Neural cell (in vitro differentiated cells): ENCODE measurements around the gene P4HA3. TPM values are rescaled to one million over a fixed set of nuclear protein-coding genes. Genes with fewer than 3 reads are reported as not detected.

Experiments
- H2AFZ ChIP-seq: fragments of 200-600, 300-800 bp; sonication (generic), shearing (Covaris generic); 2 replicates; pipeline ENCODE4 v1.6.0; 2014; ENCODE audit warnings: low read depth, mild to moderate bottlenecking, antibody characterized with exemption, low read length, moderate library complexity
- H3F3A ChIP-seq: fragments of 200-600 bp; shearing (Covaris generic); 2 replicates; pipeline ENCODE4 v1.6.1; 2016; ENCODE audit warnings: mild to moderate bottlenecking, moderate library complexity, mixed read lengths, antibody characterized with exemption, low read length; ENCODE audit not compliant: insufficient read depth, poor library complexity, severe bottlenecking
- H3K27ac ChIP-seq: fragments of 200-600, 300-800 bp; sonication (generic), shearing (Covaris generic); 2 replicates; pipeline ENCODE4 v1.5.1; 2014; ENCODE audit warnings: mild to moderate bottlenecking, low read length, moderate library complexity
- H3K27me3 ChIP-seq: fragments of 300-800, 200-600 bp; sonication (generic), shearing (Covaris generic); 2 replicates; pipeline ENCODE4 v1.6.0; 2014; ENCODE audit warnings: mild to moderate bottlenecking, low read depth, low read length, moderate library complexity; ENCODE audit not compliant: insufficient read depth
- H3K36me3 ChIP-seq: fragments of 300-800, 200-600 bp; sonication (generic), shearing (Covaris generic); 2 replicates; pipeline ENCODE4 v1.5.1; 2014; ENCODE audit warnings: mild to moderate bottlenecking, antibody characterized with exemption, low read length, moderate library complexity; ENCODE audit not compliant: insufficient read depth
- H3K4me2 ChIP-seq: fragments of 300-800, 200-600 bp; sonication (generic), shearing (Covaris generic); 2 replicates; pipeline ENCODE4 v1.6.0; 2014; ENCODE audit warnings: mild to moderate bottlenecking, low read length
- H3K4me3 ChIP-seq: fragments of 300-800, 200-600 bp; sonication (generic), shearing (Covaris generic); 2 replicates; pipeline ENCODE4 v1.5.1; 2014; ENCODE audit warnings: mild to moderate bottlenecking, low read length, moderate library complexity
- H3K79me2 ChIP-seq: fragments of 200-600 bp; shearing (Covaris generic); replicated peaks from 2 replicates; pipeline ENCODE4 v1.6.0; 2014; ENCODE audit warnings: mild to moderate bottlenecking, low read length, moderate library complexity; ENCODE audit not compliant: insufficient read depth
- H3K9ac ChIP-seq: fragments of 300-800, 200-600 bp; sonication (generic), shearing (Covaris generic); 2 replicates; pipeline ENCODE4 v1.6.1; 2016; ENCODE audit warnings: mild to moderate bottlenecking, low read length, mixed read lengths
- H3K9me2 ChIP-seq: fragments of 200-600 bp; shearing (Covaris generic); 2 replicates; pipeline ENCODE4 v1.6.1; 2016; ENCODE audit warnings: mild to moderate bottlenecking, low read length, mixed read lengths; ENCODE audit not compliant: insufficient read depth
- H3K9me3 ChIP-seq: fragments of 200-600, 300-800 bp; sonication (generic), shearing (Covaris generic); 2 replicates; pipeline ENCODE4 v1.6.1; 2016; ENCODE audit warnings: mild to moderate bottlenecking, mixed run types, low read length, moderate library complexity, mixed read lengths
- H4K20me1 ChIP-seq: fragments of 200-600 bp; shearing (Covaris generic); 2 replicates; pipeline ENCODE4 v1.6.1; 2016; ENCODE audit warnings: mild to moderate bottlenecking, mixed run types; ENCODE audit not compliant: insufficient read depth
- EZH2 ChIP-seq: fragments of 200-600, 300-800 bp; shearing (Covaris generic), sonication (generic); IDR thresholded peaks from 2 replicates; pipeline ENCODE4 v1.6.1; 2014; ENCODE audit warnings: antibody characterized with exemption, low read length, borderline replicate concordance, mild to moderate bottlenecking; ENCODE audit not compliant: insufficient read depth, poor library complexity, severe bottlenecking
- POLR2AphosphoS5 ChIP-seq: IDR thresholded peaks from 2 replicates; pipeline ENCODE4 v1.6.1; 2012
- RAD21 ChIP-seq: fragments of 450-650 bp; conservative IDR thresholded peaks from 2 replicates; pipeline ENCODE4 v1.6.1; 2014; ENCODE audit warnings: antibody characterized with exemption, mild to moderate bottlenecking, moderate library complexity
- SMC3 ChIP-seq: fragments of 450-650 bp; conservative IDR thresholded peaks from 2 replicates; pipeline ENCODE4 v1.6.1; 2014; ENCODE audit warnings: antibody characterized with exemption, mild to moderate bottlenecking, moderate library complexity; ENCODE audit not compliant: poor library complexity
- TAF1 ChIP-seq: IDR thresholded peaks from 2 replicates; pipeline ENCODE4 v1.6.1; 2012; ENCODE audit warnings: low read depth
- polyA plus RNA-seq: library from polyadenylated mRNA; depleted of rRNA; stranded (reverse); fragments of >200 nt; gene quantifications from 2 replicates; pipeline ENCODE4 v1.2.3, GENCODE V29; 2014
- TF ChIP-seq, protein P1 (sequence below): IDR thresholded peaks from 2 replicates; pipeline ENCODE4 v1.6.1; 2012; ENCODE audit warnings: borderline replicate concordance
- TF ChIP-seq, protein P2 (sequence below): fragments of 450-650 bp; IDR thresholded peaks from 2 replicates; pipeline ENCODE4 v1.5.1; 2014; ENCODE audit warnings: antibody characterized with exemption, mild to moderate bottlenecking, moderate library complexity; ENCODE audit not compliant: poor library complexity, severe bottlenecking

The P4HA3 gene
- polyA plus RNA-seq, 1 donor from 2014 or later, result not detected

DNA sequence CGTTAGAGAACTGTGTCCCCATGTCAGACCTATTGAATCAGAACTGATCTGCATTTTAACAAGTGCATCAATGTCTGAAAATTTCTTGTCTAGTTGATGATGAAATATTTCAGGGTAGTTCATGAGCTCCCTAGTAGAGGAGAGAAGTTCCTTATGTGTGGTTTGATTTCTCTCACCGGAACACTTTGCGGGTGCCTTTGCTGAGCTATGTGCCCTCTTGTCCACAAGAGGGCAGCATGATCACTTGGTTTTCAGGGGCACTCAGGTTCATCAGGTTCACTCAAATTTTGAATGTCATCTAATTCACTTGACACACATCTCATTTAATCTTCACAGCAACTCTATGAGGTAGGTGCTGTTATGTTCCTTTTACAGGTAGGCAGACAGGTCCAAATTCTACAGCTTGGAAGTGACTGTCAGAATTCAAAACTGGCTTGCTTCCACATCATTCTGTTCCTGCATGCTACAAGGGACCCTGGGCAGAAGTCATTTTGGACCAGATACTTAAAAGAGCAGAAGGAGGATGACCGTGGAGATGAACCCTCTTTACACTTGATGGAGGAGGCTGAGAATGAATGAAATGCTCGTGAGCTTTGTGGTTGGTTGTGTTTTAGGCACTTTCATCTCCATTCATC lies 55.6 kb downstream of the P4HA3 start:
- H3K9ac ChIP-seq, result no peak overlapping the region
- H3K36me3 ChIP-seq, result no peaks in the 10 kb centered on the region
- H3K9me2 ChIP-seq, result no peaks in the 10 kb centered on the region
- TF ChIP-seq EZH2 (no peak), SMC3 (peak; percentile 92), RAD21 (peak; percentile 91), POLR2AphosphoS5 (no peak), TAF1 (no peak)
- TF ChIP-seq, protein P1, sequence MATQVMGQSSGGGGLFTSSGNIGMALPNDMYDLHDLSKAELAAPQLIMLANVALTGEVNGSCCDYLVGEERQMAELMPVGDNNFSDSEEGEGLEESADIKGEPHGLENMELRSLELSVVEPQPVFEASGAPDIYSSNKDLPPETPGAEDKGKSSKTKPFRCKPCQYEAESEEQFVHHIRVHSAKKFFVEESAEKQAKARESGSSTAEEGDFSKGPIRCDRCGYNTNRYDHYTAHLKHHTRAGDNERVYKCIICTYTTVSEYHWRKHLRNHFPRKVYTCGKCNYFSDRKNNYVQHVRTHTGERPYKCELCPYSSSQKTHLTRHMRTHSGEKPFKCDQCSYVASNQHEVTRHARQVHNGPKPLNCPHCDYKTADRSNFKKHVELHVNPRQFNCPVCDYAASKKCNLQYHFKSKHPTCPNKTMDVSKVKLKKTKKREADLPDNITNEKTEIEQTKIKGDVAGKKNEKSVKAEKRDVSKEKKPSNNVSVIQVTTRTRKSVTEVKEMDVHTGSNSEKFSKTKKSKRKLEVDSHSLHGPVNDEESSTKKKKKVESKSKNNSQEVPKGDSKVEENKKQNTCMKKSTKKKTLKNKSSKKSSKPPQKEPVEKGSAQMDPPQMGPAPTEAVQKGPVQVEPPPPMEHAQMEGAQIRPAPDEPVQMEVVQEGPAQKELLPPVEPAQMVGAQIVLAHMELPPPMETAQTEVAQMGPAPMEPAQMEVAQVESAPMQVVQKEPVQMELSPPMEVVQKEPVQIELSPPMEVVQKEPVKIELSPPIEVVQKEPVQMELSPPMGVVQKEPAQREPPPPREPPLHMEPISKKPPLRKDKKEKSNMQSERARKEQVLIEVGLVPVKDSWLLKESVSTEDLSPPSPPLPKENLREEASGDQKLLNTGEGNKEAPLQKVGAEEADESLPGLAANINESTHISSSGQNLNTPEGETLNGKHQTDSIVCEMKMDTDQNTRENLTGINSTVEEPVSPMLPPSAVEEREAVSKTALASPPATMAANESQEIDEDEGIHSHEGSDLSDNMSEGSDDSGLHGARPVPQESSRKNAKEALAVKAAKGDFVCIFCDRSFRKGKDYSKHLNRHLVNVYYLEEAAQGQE, result no peak
- TF ChIP-seq, protein P2, sequence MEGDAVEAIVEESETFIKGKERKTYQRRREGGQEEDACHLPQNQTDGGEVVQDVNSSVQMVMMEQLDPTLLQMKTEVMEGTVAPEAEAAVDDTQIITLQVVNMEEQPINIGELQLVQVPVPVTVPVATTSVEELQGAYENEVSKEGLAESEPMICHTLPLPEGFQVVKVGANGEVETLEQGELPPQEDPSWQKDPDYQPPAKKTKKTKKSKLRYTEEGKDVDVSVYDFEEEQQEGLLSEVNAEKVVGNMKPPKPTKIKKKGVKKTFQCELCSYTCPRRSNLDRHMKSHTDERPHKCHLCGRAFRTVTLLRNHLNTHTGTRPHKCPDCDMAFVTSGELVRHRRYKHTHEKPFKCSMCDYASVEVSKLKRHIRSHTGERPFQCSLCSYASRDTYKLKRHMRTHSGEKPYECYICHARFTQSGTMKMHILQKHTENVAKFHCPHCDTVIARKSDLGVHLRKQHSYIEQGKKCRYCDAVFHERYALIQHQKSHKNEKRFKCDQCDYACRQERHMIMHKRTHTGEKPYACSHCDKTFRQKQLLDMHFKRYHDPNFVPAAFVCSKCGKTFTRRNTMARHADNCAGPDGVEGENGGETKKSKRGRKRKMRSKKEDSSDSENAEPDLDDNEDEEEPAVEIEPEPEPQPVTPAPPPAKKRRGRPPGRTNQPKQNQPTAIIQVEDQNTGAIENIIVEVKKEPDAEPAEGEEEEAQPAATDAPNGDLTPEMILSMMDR, result peak; percentile 93
- H3F3A ChIP-seq, result no peaks in the 10 kb centered on the region
- H3K79me2 ChIP-seq, result no peaks in the 10 kb centered on the region
- no peak overlapping the region for H3K4me2 ChIP-seq
- H3K4me3 ChIP-seq, result no peak overlapping the region
- H2AFZ ChIP-seq, result no peak overlapping the region
- H4K20me1 ChIP-seq, result no peaks in the 10 kb centered on the region
- H3K27me3 ChIP-seq, result no peaks in the 10 kb centered on the region
- no peaks in the 10 kb centered on the region for H3K9me3 ChIP-seq
- H3K27ac ChIP-seq, result no peak overlapping the region

DNA sequence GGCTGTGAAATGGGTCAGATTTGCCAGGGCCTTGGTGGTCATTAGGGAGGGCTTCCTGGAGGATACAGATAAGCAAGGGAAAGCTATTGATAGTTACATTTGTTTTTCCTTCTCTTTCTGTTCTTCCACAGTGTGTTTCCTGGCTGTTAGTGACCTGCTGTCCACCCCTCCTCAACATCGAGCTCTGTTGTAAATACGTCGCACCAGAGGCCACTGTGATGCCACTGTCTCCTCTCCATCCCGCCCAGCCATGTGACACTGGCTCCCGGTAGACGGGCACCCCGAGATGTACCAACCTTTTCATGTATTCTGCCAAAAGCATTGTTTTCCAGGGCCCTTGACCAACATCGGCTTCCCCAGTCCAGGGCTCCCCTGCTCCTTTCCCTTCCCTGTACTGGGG lies 58.1 kb downstream of the P4HA3 start:
- H2AFZ ChIP-seq, result no peak overlapping the region
- no peak overlapping the region for H3K4me2 ChIP-seq
- H3K9ac ChIP-seq, result no peak overlapping the region
- no peaks in the 10 kb centered on the region for H3K9me2 ChIP-seq
- no peaks in the 10 kb centered on the region for H3K36me3 ChIP-seq
- no peaks in the 10 kb centered on the region for H3K27me3 ChIP-seq
- H3F3A ChIP-seq, result no peaks in the 10 kb centered on the region
- no peaks in the 10 kb centered on the region for H3K79me2 ChIP-seq
- no peak overlapping the region for H3K27ac ChIP-seq
- TF ChIP-seq, protein P1, result no peak
- no peak for TF ChIP-seq TAF1
- H4K20me1 ChIP-seq, result no peaks in the 10 kb centered on the region
- H3K9me3 ChIP-seq, result no peaks in the 10 kb centered on the region
- H3K4me3 ChIP-seq, result no peak overlapping the region
